PFSK-1 (cell line): Measurements from ENCODE around the gene RFNG.

Source experiments
- FOXP2 ChIP-seq: optimal IDR thresholded peaks from 2 replicates; pipeline ENCODE3; 2011; ENCODE audit warnings: borderline replicate concordance, control low read depth, inconsistent platforms; ENCODE audit not compliant: insufficient read depth; ENCODE audit errors: extremely low read length, extremely low read depth
- POLR2AphosphoS5 ChIP-seq: IDR thresholded peaks from 2 replicates; pipeline ENCODE4 v1.6.1; 2012; ENCODE audit warnings: low read depth, mild to moderate bottlenecking, control low read depth, low read length, moderate library complexity
- SIN3A ChIP-seq: IDR thresholded peaks from 2 replicates; pipeline ENCODE4 v1.6.1; 2012; ENCODE audit warnings: mild to moderate bottlenecking, low read length, moderate library complexity, borderline replicate concordance; ENCODE audit not compliant: insufficient read depth
- TAF1 ChIP-seq: IDR thresholded peaks from 2 replicates; pipeline ENCODE4 v1.6.1; 2012; ENCODE audit warnings: low read length, control low read depth, borderline replicate concordance; ENCODE audit not compliant: insufficient read depth
- TF ChIP-seq, protein P1 (sequence below), 2 experiments: IDR thresholded peaks; 2 replicates each; pipeline versions ENCODE4 v1.6.1 to v1.8.0; 2011 to 2012; ENCODE audit warnings: low read depth in 2 of 2, low read length in 2 of 2, control low read depth in 1 of 2, inconsistent platforms in 1 of 2, mild to moderate bottlenecking in 1 of 2, moderate library complexity in 1 of 2; ENCODE audit not compliant: insufficient read depth in 1 of 2

Gene RFNG

DNA sequence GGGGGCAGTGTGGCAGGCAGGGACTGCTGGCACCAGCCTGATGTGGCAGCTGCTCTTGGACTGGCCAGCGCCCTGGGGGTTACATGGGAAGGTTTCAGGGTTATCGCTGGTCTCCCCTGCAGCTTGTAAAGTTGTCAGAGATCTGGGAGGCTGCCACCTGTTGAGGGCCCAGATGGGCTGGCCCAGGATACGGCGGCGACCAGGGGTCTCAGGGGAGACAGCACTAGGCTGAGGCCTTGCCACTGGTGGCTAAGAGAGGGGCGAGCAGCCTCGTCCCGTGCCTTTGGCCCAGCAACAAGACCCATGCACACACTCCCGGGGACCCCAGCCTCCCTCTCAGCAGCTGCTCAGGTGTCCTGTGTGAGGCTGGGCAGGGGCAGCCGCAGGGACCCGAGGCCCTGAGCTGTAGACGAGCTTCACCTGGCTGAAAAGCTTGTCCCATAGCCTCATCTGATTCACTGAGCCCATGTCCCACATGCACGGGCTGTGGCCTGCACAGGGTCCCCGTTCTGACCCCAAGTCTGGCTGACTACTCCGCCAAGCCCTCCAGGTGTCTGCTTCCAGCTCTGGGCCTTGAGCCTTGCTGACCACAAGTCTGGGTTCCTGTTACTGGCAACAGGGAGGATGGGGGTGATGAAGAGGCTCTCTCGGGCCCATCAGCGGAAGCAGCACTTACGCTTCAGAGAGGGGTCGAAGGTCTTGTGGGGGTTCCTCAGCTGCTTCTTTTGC lies 7.8 kb upstream of the RFNG start:
- TF ChIP-seq SIN3A (no peak), POLR2AphosphoS5 (peak; percentile 31; the same call in 1 of the 2 replicates)

DNA sequence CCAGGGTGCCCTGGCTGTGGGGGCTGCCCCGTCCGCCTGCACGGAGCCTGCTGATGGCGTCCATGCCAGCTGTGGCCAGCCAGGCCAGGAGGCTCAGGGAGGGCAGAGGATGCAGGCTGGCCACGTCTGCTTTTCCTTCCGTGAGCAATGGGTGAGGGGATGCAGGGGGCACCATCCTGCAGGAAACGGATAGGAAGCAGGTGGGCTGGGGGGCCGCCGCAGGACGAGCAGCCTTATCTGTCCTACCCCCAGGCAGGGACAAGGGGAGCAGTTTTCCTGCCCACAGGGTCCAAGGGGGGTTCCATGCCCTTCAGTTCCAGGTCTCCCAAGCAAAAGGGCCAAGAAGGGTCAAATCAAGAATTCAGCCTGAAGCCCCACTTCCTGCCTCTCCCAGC lies 7.2 kb upstream of the RFNG start:
- TF ChIP-seq POLR2AphosphoS5 (no peak), TAF1 (no peak), SIN3A (no peak), FOXP2 (no peak)
- TF ChIP-seq, protein P1, sequence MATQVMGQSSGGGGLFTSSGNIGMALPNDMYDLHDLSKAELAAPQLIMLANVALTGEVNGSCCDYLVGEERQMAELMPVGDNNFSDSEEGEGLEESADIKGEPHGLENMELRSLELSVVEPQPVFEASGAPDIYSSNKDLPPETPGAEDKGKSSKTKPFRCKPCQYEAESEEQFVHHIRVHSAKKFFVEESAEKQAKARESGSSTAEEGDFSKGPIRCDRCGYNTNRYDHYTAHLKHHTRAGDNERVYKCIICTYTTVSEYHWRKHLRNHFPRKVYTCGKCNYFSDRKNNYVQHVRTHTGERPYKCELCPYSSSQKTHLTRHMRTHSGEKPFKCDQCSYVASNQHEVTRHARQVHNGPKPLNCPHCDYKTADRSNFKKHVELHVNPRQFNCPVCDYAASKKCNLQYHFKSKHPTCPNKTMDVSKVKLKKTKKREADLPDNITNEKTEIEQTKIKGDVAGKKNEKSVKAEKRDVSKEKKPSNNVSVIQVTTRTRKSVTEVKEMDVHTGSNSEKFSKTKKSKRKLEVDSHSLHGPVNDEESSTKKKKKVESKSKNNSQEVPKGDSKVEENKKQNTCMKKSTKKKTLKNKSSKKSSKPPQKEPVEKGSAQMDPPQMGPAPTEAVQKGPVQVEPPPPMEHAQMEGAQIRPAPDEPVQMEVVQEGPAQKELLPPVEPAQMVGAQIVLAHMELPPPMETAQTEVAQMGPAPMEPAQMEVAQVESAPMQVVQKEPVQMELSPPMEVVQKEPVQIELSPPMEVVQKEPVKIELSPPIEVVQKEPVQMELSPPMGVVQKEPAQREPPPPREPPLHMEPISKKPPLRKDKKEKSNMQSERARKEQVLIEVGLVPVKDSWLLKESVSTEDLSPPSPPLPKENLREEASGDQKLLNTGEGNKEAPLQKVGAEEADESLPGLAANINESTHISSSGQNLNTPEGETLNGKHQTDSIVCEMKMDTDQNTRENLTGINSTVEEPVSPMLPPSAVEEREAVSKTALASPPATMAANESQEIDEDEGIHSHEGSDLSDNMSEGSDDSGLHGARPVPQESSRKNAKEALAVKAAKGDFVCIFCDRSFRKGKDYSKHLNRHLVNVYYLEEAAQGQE (IDR thresholded peaks at IDR 0.05; ENCODE audit: insufficient read depth in 1 of 2, low read depth in 2 of 2, low read length in 2 of 2) = no peak

DNA sequence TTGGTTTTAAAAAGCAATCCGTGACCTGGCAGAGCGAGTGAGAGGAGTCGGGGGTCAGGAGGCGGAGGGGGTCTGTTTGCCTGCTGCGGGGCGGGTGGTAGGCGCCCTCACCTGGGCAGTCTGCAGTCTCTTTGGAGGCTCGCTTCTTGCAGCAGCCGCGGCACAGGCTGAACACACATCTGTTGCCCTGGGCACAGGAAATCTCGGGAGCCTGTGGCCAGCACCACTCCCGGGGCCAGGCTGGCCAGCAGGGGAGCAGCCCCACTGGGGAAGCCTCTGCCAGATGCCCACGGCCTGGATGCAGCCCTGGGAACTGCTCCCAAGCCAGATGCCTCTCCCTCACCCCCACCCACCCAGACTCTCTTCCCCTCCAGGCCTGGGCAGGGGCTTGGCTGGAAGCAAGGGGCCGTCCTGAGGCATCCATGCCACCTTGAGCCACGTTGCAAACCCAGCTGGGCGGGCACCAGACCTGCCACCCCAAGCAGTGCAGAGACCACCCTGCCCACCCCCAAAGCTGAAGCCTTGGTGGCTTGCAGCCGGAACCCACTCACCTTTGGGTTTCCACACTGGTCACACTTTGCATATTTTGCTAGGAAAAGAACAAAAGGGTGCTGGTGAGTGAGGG lies 6.7 kb upstream of the RFNG start:
- TF ChIP-seq TAF1 = no peak
- no peak for TF ChIP-seq FOXP2
- no peak for TF ChIP-seq POLR2AphosphoS5
- TF ChIP-seq, protein P1 (IDR thresholded peaks at IDR 0.05; ENCODE audit: insufficient read depth in 1 of 2, low read depth in 2 of 2, low read length in 2 of 2) = no peak
- TF ChIP-seq SIN3A = no peak

DNA sequence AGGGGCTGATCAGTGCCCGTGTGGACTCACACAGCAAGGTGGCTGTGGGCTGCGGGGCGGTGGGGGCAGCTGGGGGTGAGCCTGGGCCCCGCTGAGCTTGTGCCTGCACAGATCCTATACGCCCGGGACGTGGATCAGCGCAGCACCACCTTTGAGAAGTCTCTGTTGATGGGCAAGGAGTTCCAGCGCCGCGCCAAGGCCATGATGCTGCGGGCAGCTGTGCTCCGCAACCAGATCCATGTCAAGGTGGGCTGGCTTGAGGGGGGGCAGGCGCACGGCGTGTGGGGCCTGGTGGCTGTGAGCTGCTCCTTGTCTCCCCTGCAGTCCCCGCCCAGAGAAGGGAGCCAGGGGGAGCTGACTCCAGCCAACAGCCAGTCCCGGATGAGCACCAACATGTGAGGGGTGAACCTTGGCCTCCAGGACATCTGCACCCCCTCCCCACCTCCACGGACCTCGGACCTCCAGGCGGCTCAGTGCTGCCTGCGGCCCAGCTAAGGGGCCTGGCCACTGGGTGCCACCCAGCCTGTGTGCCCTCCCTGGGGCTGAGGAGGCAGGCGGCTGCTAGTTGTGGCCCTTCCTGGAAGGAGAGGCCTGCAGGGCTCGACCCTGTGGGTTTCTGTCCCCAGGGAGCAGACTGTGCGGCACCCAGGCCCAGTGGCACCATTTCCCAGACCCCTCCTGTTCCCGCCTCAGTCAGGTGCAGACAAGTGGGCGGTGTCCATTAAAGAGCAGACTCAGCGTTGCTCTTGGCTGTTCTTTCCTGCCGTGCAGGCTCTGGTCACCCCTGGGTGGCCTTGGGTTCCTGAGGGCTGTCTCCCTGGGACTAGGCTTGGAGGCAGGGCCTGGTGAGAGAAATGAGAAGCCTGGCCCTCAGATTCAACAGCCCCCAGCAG lies 5.4 kb upstream of the RFNG start:
- TF ChIP-seq FOXP2 = no peak
- TF ChIP-seq TAF1 = no peak
- TF ChIP-seq POLR2AphosphoS5 = peak; percentile 56
- no peak for TF ChIP-seq SIN3A

DNA sequence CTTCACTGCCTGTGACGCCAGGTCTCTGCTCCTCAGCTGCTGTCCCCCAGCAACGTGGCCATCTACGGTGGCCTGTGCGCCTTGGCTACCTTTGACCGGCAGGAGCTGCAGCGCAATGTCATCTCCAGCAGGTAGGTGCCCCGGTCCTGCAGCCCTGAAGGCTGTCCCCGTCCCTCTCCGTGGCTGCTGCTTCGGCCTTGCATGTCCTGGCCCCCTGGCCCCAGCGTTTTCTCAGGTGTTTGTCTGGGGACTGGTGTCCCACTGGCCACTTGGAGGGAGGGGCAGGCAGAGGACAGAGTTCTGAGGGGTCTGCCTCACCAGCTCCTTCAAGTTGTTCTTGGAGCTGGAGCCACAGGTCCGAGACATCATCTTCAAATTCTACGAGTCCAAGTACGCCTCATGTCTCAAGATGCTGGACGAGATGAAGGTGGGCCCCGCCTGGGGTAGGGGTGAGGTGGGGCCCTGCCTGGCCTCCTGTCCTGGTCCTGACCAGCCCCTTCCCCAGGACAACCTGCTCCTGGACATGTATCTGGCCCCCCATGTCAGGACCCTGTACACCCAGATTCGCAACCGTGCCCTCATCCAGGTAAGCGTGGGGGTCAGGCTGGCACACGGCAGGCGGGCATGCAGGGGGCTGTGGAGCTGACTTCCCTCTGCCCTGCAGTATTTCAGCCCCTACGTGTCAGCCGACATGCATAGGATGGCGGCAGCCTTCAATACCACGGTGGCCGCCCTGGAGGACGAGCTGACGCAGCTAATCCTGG lies 4.5 kb upstream of the RFNG start:
- TF ChIP-seq SIN3A (no peak), FOXP2 (no peak), POLR2AphosphoS5 (no peak), TAF1 (no peak)
- TF ChIP-seq, protein P1 (IDR thresholded peaks at IDR 0.05; ENCODE audit: insufficient read depth in 1 of 2, low read depth in 2 of 2, low read length in 2 of 2) = no peak
